AG09309 (cell line): Measurements from ENCODE around the gene GPI.
"Not testable (repeated sequence)": the region's sequence is repeated elsewhere in the genome, so short reads cannot be mapped to it uniquely, and the experiment has no call there.

Source experiments
- DNase-seq: peaks from one replicate; pipeline ENCODE4 v3.0.0-alpha.2; 2010; ENCODE audit warnings: low read depth
- H3K4me3 ChIP-seq: 2 replicates; pipeline ENCODE4 v1.5.1; 2011; ENCODE audit warnings: mild to moderate bottlenecking, low read depth, low read length, moderate library complexity; ENCODE audit not compliant: control insufficient read depth
- CTCF ChIP-seq: IDR thresholded peaks from 2 replicates; pipeline ENCODE4 v1.5.1; 2011; ENCODE audit warnings: mild to moderate bottlenecking, low read depth, low read length, inconsistent platforms; ENCODE audit not compliant: insufficient read depth, control insufficient read depth; ENCODE audit errors: missing control alignments

GPI gene

GRCh38 chr19:34386645-34387445 lies 21.8 kb downstream of the GPI start:
- no peak for DNase-seq
- H3K4me3 ChIP-seq, result no peak overlapping the region
- no peak for TF ChIP-seq CTCF

- no peak for TF ChIP-seq CTCF
- no peak for DNase-seq
- H3K4me3 ChIP-seq, result no peak overlapping the region
Measured at GRCh38 chr19:34387446-34387810, 22.4 kb downstream of the GPI start.

DNA sequence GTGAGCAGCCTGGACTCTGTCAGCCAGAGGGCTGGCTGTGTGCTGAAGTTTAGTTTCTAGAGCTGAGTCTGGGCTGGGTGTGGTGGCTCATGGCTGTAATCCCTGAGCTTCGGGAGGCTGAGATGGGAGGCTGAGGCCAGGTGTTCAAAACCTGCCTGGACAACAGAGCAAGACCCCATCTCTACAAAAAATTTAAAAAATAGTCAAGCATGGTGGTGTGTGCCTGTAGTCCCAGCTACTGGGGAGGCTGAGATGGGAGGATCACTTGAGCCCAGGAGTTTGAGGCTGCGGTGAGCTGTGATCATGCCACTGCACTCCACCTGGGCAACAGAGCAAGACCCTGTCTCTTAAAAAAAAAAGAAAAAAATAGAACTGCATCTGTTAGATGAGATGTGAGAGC lies 23.7 kb downstream of the GPI start:
- DNase-seq, H3K4me3 ChIP-seq: not testable (repeated sequence)

- no peak overlapping the region for H3K4me3 ChIP-seq
- DNase-seq, result no peak
- TF ChIP-seq CTCF, result no peak
Measured at GRCh38 chr19:34391813-34392212, 26.8 kb downstream of the GPI start.

DNA sequence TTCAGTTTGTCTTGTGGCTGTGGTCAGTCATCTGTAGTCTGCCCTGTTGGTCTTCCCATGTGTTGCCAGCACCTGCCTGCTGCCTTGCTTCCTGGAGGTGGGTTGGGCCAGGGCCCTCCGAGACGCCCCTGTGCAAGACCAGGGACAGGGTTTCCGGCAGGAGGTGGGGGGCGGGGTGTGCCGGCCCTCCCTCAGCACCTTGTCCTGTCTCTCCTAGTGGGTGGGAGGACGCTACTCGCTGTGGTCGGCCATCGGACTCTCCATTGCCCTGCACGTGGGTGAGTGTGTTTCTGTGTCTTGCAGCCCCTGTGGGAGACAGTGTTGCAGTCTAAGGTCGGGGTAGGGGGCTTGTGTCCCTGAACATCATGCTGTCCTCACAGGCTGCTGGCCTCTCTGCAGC lies 28.0 kb downstream of the GPI start:
- no peak for DNase-seq
- H3K4me3 ChIP-seq, result no peak overlapping the region
- no peak for TF ChIP-seq CTCF

DNA sequence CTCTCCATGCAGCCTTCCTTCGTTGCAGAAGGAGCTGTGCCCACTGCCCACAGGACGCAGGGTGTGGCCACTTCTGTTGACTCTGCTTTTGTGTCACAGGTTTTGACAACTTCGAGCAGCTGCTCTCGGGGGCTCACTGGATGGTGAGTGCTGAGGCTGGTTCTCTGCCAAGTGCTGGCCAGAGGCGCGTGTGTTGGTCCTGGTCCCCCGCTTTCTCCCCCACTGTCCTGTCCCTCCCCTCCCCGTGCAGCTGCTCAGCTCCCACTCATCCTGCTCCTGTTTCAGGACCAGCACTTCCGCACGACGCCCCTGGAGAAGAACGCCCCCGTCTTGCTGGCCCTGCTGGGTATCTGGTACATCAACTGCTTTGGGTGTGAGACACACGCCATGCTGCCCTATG lies 28.6 kb downstream of the GPI start:
- TF ChIP-seq CTCF, result no peak
- no peak overlapping the region for H3K4me3 ChIP-seq
- DNase-seq, result no peak

GRCh38 chr19:34397853-34398252 lies 32.9 kb downstream of the GPI start:
- no peak overlapping the region for H3K4me3 ChIP-seq
- no peak for TF ChIP-seq CTCF
- no peak for DNase-seq
